Sigmoid colon (tissue), 4 donors: ENCODE measurements around the gene TMCO5A.

Experiments
- CTCF ChIP-seq, 4 experiments: fragments of 450-650 bp in 3 of 4; fragments of 200-600 bp in 1 of 4; IDR thresholded peaks; one replicate each; pipeline ENCODE4 v1.5.1; 2016 to 2019; ENCODE audit warnings: antibody characterized with exemption in 4 of 4, mild to moderate bottlenecking in 3 of 4, moderate library complexity in 2 of 4
- EP300 ChIP-seq, 4 donors: sonication (generic); formaldehyde crosslinking; IDR thresholded peaks; one replicate each; pipeline ENCODE4 v1.6.1; 2017; ENCODE audit warnings: antibody characterized with exemption in 4 of 4

- TF ChIP-seq CTCF (IDR thresholded peaks at IDR 0.05), result no peak
- TF ChIP-seq EP300 (IDR thresholded peaks at IDR 0.05), result no peak
Measured at GRCh38 chr15:37902126-37902525, 32.3 kb upstream of the TMCO5A start.
